Neural progenitor cell (in vitro differentiated cells): ENCODE measurements around the gene PLCB3. TPM values are rescaled to one million over a fixed set of nuclear protein-coding genes. Genes with fewer than 3 reads are reported as not detected.

Source experiments
- DNase-seq: peaks from one replicate; pipeline ENCODE4 v3.0.0-alpha.2; 2016; ENCODE audit warnings: low spot score
- H2AFZ ChIP-seq: fragments of 200-600 bp; sonication (generic); replicated peaks from 2 replicates; pipeline ENCODE4 v1.6.1; 2016; ENCODE audit warnings: antibody characterized with exemption
- H3F3A ChIP-seq: fragments of 200-600 bp; sonication (generic); 2 replicates; pipeline ENCODE4 v1.6.1; 2016; ENCODE audit warnings: antibody characterized with exemption, low read depth
- H3K27ac ChIP-seq: fragments of 200-600 bp; sonication (generic); 2 replicates; pipeline ENCODE4 v1.5.1; 2016; ENCODE audit warnings: mild to moderate bottlenecking
- H3K27me3 ChIP-seq: fragments of 200-600 bp; sonication (generic); 2 replicates; pipeline ENCODE4 v1.6.1; 2016; ENCODE audit warnings: mild to moderate bottlenecking, moderate library complexity
- H3K36me3 ChIP-seq: fragments of 200-600 bp; sonication (generic); 2 replicates; pipeline ENCODE4 v1.5.1; 2016
- H3K4me1 ChIP-seq: fragments of 200-600 bp; sonication (generic); 2 replicates; pipeline ENCODE4 v1.6.1; 2016; ENCODE audit warnings: mixed run types
- H3K4me2 ChIP-seq: fragments of 200-600 bp; sonication (generic); 2 replicates; pipeline ENCODE4 v1.6.1; 2016
- H3K4me3 ChIP-seq: fragments of 200-600 bp; sonication (generic); 2 replicates; pipeline ENCODE4 v1.5.1; 2016
- H3K79me2 ChIP-seq: fragments of 200-600 bp; sonication (generic); 2 replicates; pipeline ENCODE4 v1.6.1; 2016; ENCODE audit warnings: low read depth
- H3K9ac ChIP-seq: fragments of 200-600 bp; sonication (generic); 2 replicates; pipeline ENCODE4 v1.6.1; 2016
- H3K9me3 ChIP-seq: fragments of 200-600 bp; sonication (generic); 2 replicates; pipeline ENCODE4 v1.5.1; 2016; ENCODE audit warnings: low read depth
- H4K20me1 ChIP-seq: fragments of 200-600 bp; sonication (generic); 2 replicates; pipeline ENCODE4 v1.6.1; 2016; ENCODE audit warnings: low read depth
- H3K27ac Mint-ChIP-seq: 3 replicates; pipeline ENCODE4 v1.8.0; 2021; ENCODE audit warnings: mixed read lengths
- H3K27me3 Mint-ChIP-seq: 2 replicates; pipeline ENCODE4 v1.8.0; 2022; ENCODE audit warnings: low read depth, mild to moderate bottlenecking, inconsistent platforms, moderate library complexity, mixed read lengths; ENCODE audit not compliant: insufficient read depth
- H3K36me3 Mint-ChIP-seq: 3 replicates; pipeline ENCODE4 v1.8.0; 2021; ENCODE audit warnings: mixed read lengths
- H3K4me1 Mint-ChIP-seq: 3 replicates; pipeline ENCODE4 v1.8.0; 2021; ENCODE audit warnings: mixed read lengths
- H3K4me3 Mint-ChIP-seq: 3 replicates; pipeline ENCODE4 v1.8.0; 2021; ENCODE audit warnings: mild to moderate bottlenecking, moderate library complexity, mixed read lengths
- H3K9me3 Mint-ChIP-seq: 3 replicates; pipeline ENCODE4 v1.8.0; 2020; ENCODE audit warnings: mixed read lengths
- CTCF ChIP-seq: fragments of 200-600 bp; sonication (generic); IDR thresholded peaks from 2 replicates; pipeline ENCODE4 v1.5.1; 2017; ENCODE audit warnings: antibody characterized with exemption, mild to moderate bottlenecking
- EZH2 ChIP-seq: fragments of 200-600 bp; sonication (generic); IDR thresholded peaks from 2 replicates; pipeline ENCODE4 v1.6.1; 2017; ENCODE audit warnings: antibody characterized with exemption, mild to moderate bottlenecking, moderate library complexity
- EZH2phosphoT487 ChIP-seq: fragments of 200-600 bp; sonication (generic); IDR thresholded peaks from 2 replicates; pipeline ENCODE4 v1.6.1; 2017; ENCODE audit warnings: antibody characterized with exemption
- total RNA-seq: library from RNA; depleted of rRNA; stranded (reverse); fragments of >200 nt; gene quantifications from 2 replicates; pipeline ENCODE4 v1.2.3, GENCODE V29; 2015; ENCODE audit warnings: low replicate concordance

The PLCB3 gene
- total RNA-seq, 1 donor from 2014 or later: 15.6 TPM

- H3K27me3 ChIP-seq: no peaks in the 10 kb centered on the region
- no peaks in the 10 kb centered on the region for H3K79me2 ChIP-seq
- no peak for TF ChIP-seq EZH2
- no peak for TF ChIP-seq CTCF
- no peak for TF ChIP-seq EZH2phosphoT487
- H3K9me3 ChIP-seq: no peaks in the 10 kb centered on the region
- no peak overlapping the region for H3K27ac ChIP-seq
- no peak for DNase-seq
- Mint-ChIP-seq H3K27me3 (peaks cover 8% of the 10 kb centered on the region), H3K36me3 (peaks cover 6% of the 10 kb centered on the region), H3K4me1 (peaks cover 5% of the 10 kb centered on the region), H3K9me3 (no peaks in the 10 kb centered on the region), H3K4me3 (no peak overlapping the region), H3K27ac (peak overlapping the region; percentile 21)
- H3K4me2 ChIP-seq: no peak overlapping the region
- H4K20me1 ChIP-seq: no peaks in the 10 kb centered on the region
- H3K4me3 ChIP-seq: no peak overlapping the region
- no peaks in the 10 kb centered on the region for H3F3A ChIP-seq
- H3K4me1 ChIP-seq: no peaks in the 10 kb centered on the region
- no peak overlapping the region for H3K9ac ChIP-seq
- no peak overlapping the region for H2AFZ ChIP-seq
- H3K36me3 ChIP-seq: no peaks in the 10 kb centered on the region
Measured at GRCh38 chr11:64211181-64211872, 40.0 kb upstream of the PLCB3 start.

GRCh38 chr11:64216879-64217278 is 34.5 kb upstream of the PLCB3 start:
- Mint-ChIP-seq H3K4me1 (peaks cover 6% of the 10 kb centered on the region), H3K4me3 (no peak overlapping the region), H3K36me3 (peaks cover 7% of the 10 kb centered on the region), H3K9me3 (no peaks in the 10 kb centered on the region), H3K27me3 (no peaks in the 10 kb centered on the region), H3K27ac (no peak overlapping the region)
- no peaks in the 10 kb centered on the region for H3F3A ChIP-seq
- H3K4me3 ChIP-seq: no peak overlapping the region
- TF ChIP-seq EZH2 (no peak), EZH2phosphoT487 (no peak), CTCF (no peak)
- DNase-seq: peak; percentile 2
- H3K79me2 ChIP-seq: no peaks in the 10 kb centered on the region
- H4K20me1 ChIP-seq: no peaks in the 10 kb centered on the region
- no peaks in the 10 kb centered on the region for H3K4me1 ChIP-seq
- H3K27me3 ChIP-seq: no peaks in the 10 kb centered on the region
- H2AFZ ChIP-seq: no peak overlapping the region
- H3K27ac ChIP-seq: no peak overlapping the region
- no peaks in the 10 kb centered on the region for H3K9me3 ChIP-seq
- H3K9ac ChIP-seq: no peak overlapping the region
- no peak overlapping the region for H3K4me2 ChIP-seq
- H3K36me3 ChIP-seq: no peaks in the 10 kb centered on the region

GRCh38 chr11:64218628-64219353 is 32.5 kb upstream of the PLCB3 start:
- Histone ChIP-seq H2AFZ (no peak overlapping the region), H3K27ac (no peak overlapping the region), H3K27me3 (no peaks in the 10 kb centered on the region), H3K9ac (no peak overlapping the region), H3K4me2 (no peak overlapping the region), H3K36me3 (no peaks in the 10 kb centered on the region), H4K20me1 (no peaks in the 10 kb centered on the region), H3K79me2 (no peaks in the 10 kb centered on the region), H3K4me3 (no peak overlapping the region), H3K4me1 (no peaks in the 10 kb centered on the region), H3F3A (no peaks in the 10 kb centered on the region), H3K9me3 (no peaks in the 10 kb centered on the region)
- Mint-ChIP-seq H3K4me3 (no peak overlapping the region), H3K9me3 (no peaks in the 10 kb centered on the region), H3K4me1 (peaks cover 3% of the 10 kb centered on the region), H3K27ac (no peak overlapping the region), H3K27me3 (no peaks in the 10 kb centered on the region), H3K36me3 (peaks cover 6% of the 10 kb centered on the region)
- DNase-seq: peak; percentile 1
- no peak for TF ChIP-seq CTCF
- TF ChIP-seq EZH2phosphoT487: no peak
- TF ChIP-seq EZH2: no peak
